Measurements from ENCODE around the gene ERAP2. TPM values are rescaled to one million over a fixed set of nuclear protein-coding genes. Genes with fewer than 3 reads are reported as not detected.

ERAP2 gene
- total RNA-seq, 1 experiment from 2014 or later, result 4.5 TPM

DNA sequence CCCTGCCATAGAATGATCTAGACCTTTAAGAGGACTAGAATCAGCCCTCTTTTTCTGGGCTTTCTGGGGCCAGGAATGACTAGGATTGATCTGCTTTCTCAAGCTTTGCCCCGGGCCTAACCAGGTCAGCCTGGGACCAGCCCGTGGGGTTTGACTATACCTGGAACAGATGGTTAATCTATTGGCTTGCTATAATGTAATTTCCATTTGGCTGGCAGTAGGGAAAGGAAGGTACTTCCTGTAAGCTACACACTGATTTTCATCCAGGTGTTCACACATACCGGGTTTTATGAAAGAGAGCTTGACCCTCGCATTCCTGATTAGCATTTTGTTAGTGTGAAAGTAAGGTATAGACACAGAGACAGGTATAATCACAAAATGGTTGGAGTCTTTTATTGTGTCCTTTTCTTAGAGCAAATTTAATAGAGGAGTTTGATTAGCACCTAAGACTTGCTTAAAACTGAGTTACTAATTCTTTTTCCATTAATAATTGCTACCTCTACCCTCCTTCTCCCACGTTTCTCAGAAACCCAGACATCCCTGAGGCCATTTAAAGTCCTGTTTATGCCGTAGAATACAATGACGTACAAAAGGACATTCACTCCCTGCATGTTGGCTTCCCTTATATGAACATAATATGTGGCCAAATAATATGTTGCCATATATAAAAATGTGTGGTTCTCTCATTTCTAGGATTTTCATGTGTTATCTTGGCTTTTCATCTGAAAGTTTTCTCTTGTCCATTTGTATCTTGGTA, 76.9 kb downstream of the ERAP2 start:
- Mint-ChIP-seq H3K27me3 (ENCODE audit: insufficient read depth, unreplicated experiment) (no peaks in the 10 kb centered on the region), H3K4me3 (ENCODE audit: unreplicated experiment) (no peak overlapping the region), H3K36me3 (ENCODE audit: insufficient read depth, unreplicated experiment) (no peaks in the 10 kb centered on the region), H3K9me3 (ENCODE audit: unreplicated experiment) (no peaks in the 10 kb centered on the region), H3K27ac (ENCODE audit: unreplicated experiment) (no peak overlapping the region), H3K4me1 (ENCODE audit: low read depth, unreplicated experiment) (peaks cover 13% of the 10 kb centered on the region)
- no TSS peak for BruUV-seq (replicated peaks)
- Histone ChIP-seq H3K27me3 (replicated peaks; ENCODE audit: control insufficient read depth, insufficient read depth, low read length) (no peaks in the 10 kb centered on the region), H3K4me3 (ENCODE audit: low read depth, low read length) (no peak overlapping the region), H3K9me3 (peaks cover 4% of the 10 kb centered on the region; the same call in 1 of the 2 replicates), H3K4me1 (no peaks in the 10 kb centered on the region), H3K36me3 (ENCODE audit: control insufficient read depth, insufficient read depth, low read length) (no peaks in the 10 kb centered on the region)
- CTCF ChIA-PET, result interaction anchor here (0.8 kb wide), 1 partner anchor 17 kb away, joined by 3 read pairs; the partner anchor contains the start of gene LNPEP
- POLR2A ChIA-PET, result no interaction called here
- no peak for DNase-seq
- intact Hi-C loops (cut with micrococcal nuclease; ENCODE audit: unreplicated experiment), result no loop called here
- TF ChIP-seq, protein P1, sequence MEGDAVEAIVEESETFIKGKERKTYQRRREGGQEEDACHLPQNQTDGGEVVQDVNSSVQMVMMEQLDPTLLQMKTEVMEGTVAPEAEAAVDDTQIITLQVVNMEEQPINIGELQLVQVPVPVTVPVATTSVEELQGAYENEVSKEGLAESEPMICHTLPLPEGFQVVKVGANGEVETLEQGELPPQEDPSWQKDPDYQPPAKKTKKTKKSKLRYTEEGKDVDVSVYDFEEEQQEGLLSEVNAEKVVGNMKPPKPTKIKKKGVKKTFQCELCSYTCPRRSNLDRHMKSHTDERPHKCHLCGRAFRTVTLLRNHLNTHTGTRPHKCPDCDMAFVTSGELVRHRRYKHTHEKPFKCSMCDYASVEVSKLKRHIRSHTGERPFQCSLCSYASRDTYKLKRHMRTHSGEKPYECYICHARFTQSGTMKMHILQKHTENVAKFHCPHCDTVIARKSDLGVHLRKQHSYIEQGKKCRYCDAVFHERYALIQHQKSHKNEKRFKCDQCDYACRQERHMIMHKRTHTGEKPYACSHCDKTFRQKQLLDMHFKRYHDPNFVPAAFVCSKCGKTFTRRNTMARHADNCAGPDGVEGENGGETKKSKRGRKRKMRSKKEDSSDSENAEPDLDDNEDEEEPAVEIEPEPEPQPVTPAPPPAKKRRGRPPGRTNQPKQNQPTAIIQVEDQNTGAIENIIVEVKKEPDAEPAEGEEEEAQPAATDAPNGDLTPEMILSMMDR (IDR thresholded peaks at IDR 0.05; ENCODE audit: insufficient read depth in 1 of 2, low read depth in 1 of 2, low read length in 1 of 2, severe bottlenecking in 1 of 2, unreplicated experiment in 1 of 2), result no peak

DNA sequence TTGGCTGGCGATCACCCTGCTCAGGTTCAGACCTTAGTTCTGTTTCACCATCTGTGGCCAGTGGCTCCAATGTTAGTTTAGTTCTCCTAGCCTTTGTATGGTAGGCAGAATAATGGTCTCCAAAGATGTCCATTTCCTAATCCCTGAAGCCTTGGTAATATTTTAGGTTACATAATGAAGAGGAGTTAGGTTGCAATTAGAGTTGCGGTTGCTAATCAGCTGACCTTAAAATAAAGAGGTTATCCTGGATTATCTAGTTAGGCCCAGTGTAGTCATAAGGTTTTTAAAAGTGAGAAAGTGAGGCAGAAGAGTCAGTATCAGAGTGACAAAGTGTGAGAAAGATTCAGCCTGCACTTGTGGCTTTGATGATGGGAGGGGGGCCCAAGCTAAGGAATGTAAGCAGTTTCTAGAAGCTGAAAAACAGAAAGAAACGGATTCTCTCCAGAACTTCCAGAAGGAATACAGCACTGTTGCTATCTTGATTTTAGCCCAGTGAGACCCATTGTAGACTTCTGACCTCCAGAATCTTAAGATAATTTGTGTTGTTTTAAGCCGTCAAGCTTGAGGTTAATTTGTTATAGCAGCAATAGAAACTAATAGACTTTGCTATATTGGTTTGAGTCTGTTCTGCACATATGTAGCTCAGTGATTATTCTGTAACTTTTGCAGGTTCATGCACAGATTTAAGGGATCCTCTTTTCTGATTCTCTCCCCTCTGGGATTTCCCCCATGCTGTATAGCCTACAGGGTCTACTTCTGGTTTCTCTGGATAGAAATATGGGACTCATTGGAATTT, 81.2 kb downstream of the ERAP2 start:
- BruUV-seq (replicated peaks), result no TSS peak
- Mint-ChIP-seq H3K9me3 (ENCODE audit: unreplicated experiment) (no peaks in the 10 kb centered on the region), H3K27me3 (ENCODE audit: insufficient read depth, unreplicated experiment) (no peaks in the 10 kb centered on the region), H3K4me1 (ENCODE audit: low read depth, unreplicated experiment) (peaks cover 13% of the 10 kb centered on the region), H3K36me3 (ENCODE audit: insufficient read depth, unreplicated experiment) (no peaks in the 10 kb centered on the region), H3K4me3 (ENCODE audit: unreplicated experiment) (no peak overlapping the region), H3K27ac (ENCODE audit: unreplicated experiment) (no peak overlapping the region)
- DNase-seq, result no peak
- TF ChIP-seq, protein P1 (IDR thresholded peaks at IDR 0.05; ENCODE audit: insufficient read depth in 1 of 2, low read depth in 1 of 2, low read length in 1 of 2, severe bottlenecking in 1 of 2, unreplicated experiment in 1 of 2), result no peak
- no peaks in the 10 kb centered on the region for H3K27me3 ChIP-seq (replicated peaks; ENCODE audit: control insufficient read depth, insufficient read depth, low read length)
- H3K36me3 ChIP-seq (ENCODE audit: control insufficient read depth, insufficient read depth, low read length), result no peaks in the 10 kb centered on the region
- no peak overlapping the region for H3K4me3 ChIP-seq (ENCODE audit: low read depth, low read length)
- no peaks in the 10 kb centered on the region for H3K4me1 ChIP-seq
- intact Hi-C loops (cut with micrococcal nuclease; ENCODE audit: unreplicated experiment), result no loop called here
- CTCF ChIA-PET, result no interaction called here
- POLR2A ChIA-PET, result no interaction called here
- 0 out of 2 replicates have a peak, but pooled peaks cover 2% of the 10 kb centered on the region for H3K9me3 ChIP-seq

DNA sequence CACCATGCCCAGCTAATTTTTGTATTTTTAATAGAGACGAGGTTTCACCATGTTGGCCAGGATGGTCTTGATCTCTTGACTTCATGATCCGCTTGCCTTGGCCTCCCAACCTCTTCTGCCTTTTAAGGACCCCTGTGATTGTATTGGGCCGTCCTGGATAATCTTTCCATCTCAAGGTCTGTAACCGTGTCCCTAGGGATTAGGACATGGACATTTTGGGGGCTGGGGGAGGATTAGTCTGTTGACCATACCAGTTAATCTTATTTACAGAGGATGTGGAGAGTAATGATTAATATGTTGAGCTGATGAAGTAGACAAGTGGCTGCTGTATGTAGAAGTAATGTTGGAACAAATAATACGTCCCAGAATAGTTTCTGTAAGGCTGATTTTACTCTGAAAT, 82.7 kb downstream of the ERAP2 start:
- ChIA-PET CTCF (no interaction called here), POLR2A (no interaction called here)
- intact Hi-C loops (cut with micrococcal nuclease; ENCODE audit: unreplicated experiment), result no loop called here
- BruUV-seq (replicated peaks), result no TSS peak
- Mint-ChIP-seq H3K4me3 (ENCODE audit: unreplicated experiment) (no peak overlapping the region), H3K9me3 (ENCODE audit: unreplicated experiment) (no peaks in the 10 kb centered on the region), H3K36me3 (ENCODE audit: insufficient read depth, unreplicated experiment) (no peaks in the 10 kb centered on the region), H3K4me1 (ENCODE audit: low read depth, unreplicated experiment) (peaks cover 13% of the 10 kb centered on the region), H3K27me3 (ENCODE audit: insufficient read depth, unreplicated experiment) (no peaks in the 10 kb centered on the region), H3K27ac (ENCODE audit: unreplicated experiment) (no peak overlapping the region)
- Histone ChIP-seq H3K27me3 (replicated peaks; ENCODE audit: control insufficient read depth, insufficient read depth, low read length) (no peaks in the 10 kb centered on the region), H3K4me1 (0 out of 2 replicates have a peak, but pooled peaks cover 5% of the 10 kb centered on the region), H3K9me3 (0 out of 2 replicates have a peak, but pooled peaks cover 2% of the 10 kb centered on the region), H3K36me3 (ENCODE audit: control insufficient read depth, insufficient read depth, low read length) (no peaks in the 10 kb centered on the region), H3K4me3 (ENCODE audit: low read depth, low read length) (no peak overlapping the region)
- no peak for DNase-seq
- TF ChIP-seq, protein P1 (IDR thresholded peaks at IDR 0.05; ENCODE audit: insufficient read depth in 1 of 2, low read depth in 1 of 2, low read length in 1 of 2, severe bottlenecking in 1 of 2, unreplicated experiment in 1 of 2), result no peak
